Trophoblast cell (in vitro differentiated cells and primary cell): ENCODE measurements around the gene KIF6.

ENCODE experiments used
- DNase-seq, 2 donors: peaks; one replicate each; pipeline ENCODE4 v3.0.0-alpha.2; 2016
- H2AFZ ChIP-seq: 2 replicates; pipeline ENCODE4 v1.6.1; 2013; ENCODE audit warnings: low read length, moderate library complexity, mild to moderate bottlenecking; ENCODE audit not compliant: insufficient read depth, poor library complexity
- H2AK5ac ChIP-seq: 2 replicates; pipeline ENCODE4 v1.6.1; 2013; ENCODE audit warnings: mild to moderate bottlenecking, low read length
- H2BK120ac ChIP-seq: 2 replicates; pipeline ENCODE4 v1.6.1; 2013; ENCODE audit warnings: low read length, mild to moderate bottlenecking, moderate library complexity; ENCODE audit not compliant: insufficient read depth, poor library complexity
- H2BK12ac ChIP-seq: 2 replicates; pipeline ENCODE4 v1.6.1; 2013; ENCODE audit warnings: mild to moderate bottlenecking, low read length, moderate library complexity
- H2BK5ac ChIP-seq: 2 replicates; pipeline ENCODE4 v1.6.1; 2013; ENCODE audit warnings: low read length, low read depth, moderate library complexity, mild to moderate bottlenecking; ENCODE audit not compliant: poor library complexity
- H3K14ac ChIP-seq: 2 replicates; pipeline ENCODE4 v1.6.1; 2013; ENCODE audit warnings: mild to moderate bottlenecking, low read length
- H3K18ac ChIP-seq: 2 replicates; pipeline ENCODE4 v1.6.1; 2013; ENCODE audit warnings: mild to moderate bottlenecking, low read length
- H3K23ac ChIP-seq: 2 replicates; pipeline ENCODE4 v1.6.1; 2013; ENCODE audit warnings: low read length
- H3K27ac ChIP-seq: 2 replicates; pipeline ENCODE4 v1.5.1; 2013; ENCODE audit warnings: low read depth, mild to moderate bottlenecking, inconsistent platforms, low read length, moderate library complexity
- H3K27me3 ChIP-seq: 2 replicates; pipeline ENCODE4 v1.6.1; 2013; ENCODE audit warnings: inconsistent platforms, mild to moderate bottlenecking, low read length, moderate library complexity; ENCODE audit not compliant: insufficient read depth
- H3K36me3 ChIP-seq, 2 experiments: 1 replicate in 1 of 2; 2 replicates in 1 of 2; pipeline ENCODE4 v1.6.1; 2013; ENCODE audit warnings: low read length in 2 of 2, mild to moderate bottlenecking in 2 of 2, moderate library complexity in 1 of 2; ENCODE audit not compliant: insufficient read depth in 2 of 2, control insufficient read depth in 1 of 2
- H3K4ac ChIP-seq: 2 replicates; pipeline ENCODE4 v1.6.1; 2013; ENCODE audit warnings: low read depth, mild to moderate bottlenecking, low read length, moderate library complexity
- H3K4me1 ChIP-seq, 2 experiments: 1 replicate in 1 of 2; 2 replicates in 1 of 2; pipeline ENCODE4 v1.6.1; 2013; ENCODE audit warnings: low read length in 2 of 2, mild to moderate bottlenecking in 2 of 2, moderate library complexity in 1 of 2; ENCODE audit not compliant: insufficient read depth in 2 of 2, control insufficient read depth in 1 of 2
- H3K4me2 ChIP-seq: 2 replicates; pipeline ENCODE4 v1.6.1; 2013; ENCODE audit warnings: inconsistent platforms, mild to moderate bottlenecking, low read length, moderate library complexity
- H3K4me3 ChIP-seq: 2 replicates; pipeline ENCODE4 v1.5.1; 2013; ENCODE audit warnings: mild to moderate bottlenecking, low read depth, low read length, inconsistent platforms
- H3K79me1 ChIP-seq: one replicate; pipeline ENCODE4 v1.6.1; 2013; ENCODE audit warnings: low read length
- H3K79me2 ChIP-seq: 2 replicates; pipeline ENCODE4 v1.6.1; 2013; ENCODE audit warnings: low read length, mild to moderate bottlenecking; ENCODE audit not compliant: control insufficient read depth, insufficient read depth, poor library complexity
- H3K9ac ChIP-seq: 2 replicates; pipeline ENCODE4 v1.6.1; 2013; ENCODE audit warnings: mild to moderate bottlenecking, low read length
- H3K9me3 ChIP-seq: 2 replicates; pipeline ENCODE4 v1.6.1; 2013; ENCODE audit warnings: low read depth, mild to moderate bottlenecking, control low read depth, inconsistent platforms, low read length; ENCODE audit not compliant: insufficient read depth
- H4K12ac ChIP-seq: 2 replicates; pipeline ENCODE4 v1.6.1; 2013; ENCODE audit warnings: low read depth, mild to moderate bottlenecking, low read length, moderate library complexity
- H4K8ac ChIP-seq: 2 replicates; pipeline ENCODE4 v1.6.1; 2013; ENCODE audit warnings: low read depth, mild to moderate bottlenecking, low read length, moderate library complexity
- H4K91ac ChIP-seq: one replicate; pipeline ENCODE4 v1.6.1; 2013; ENCODE audit warnings: low read depth, mild to moderate bottlenecking, low read length, moderate library complexity
- WGBS: extraction: QIAGEN DNeasy Blood & Tissue Kit; methylation state at CpG from one replicate; pipeline ENCODE4 v1.1.7; 2013; ENCODE audit warnings: missing lambda C conversion rate; ENCODE audit not compliant: insufficient read length, insufficient coverage; ENCODE audit errors: extremely low coverage; 5-methylcytosine and 5-hydroxymethylcytosine counted together

The KIF6 gene

DNA sequence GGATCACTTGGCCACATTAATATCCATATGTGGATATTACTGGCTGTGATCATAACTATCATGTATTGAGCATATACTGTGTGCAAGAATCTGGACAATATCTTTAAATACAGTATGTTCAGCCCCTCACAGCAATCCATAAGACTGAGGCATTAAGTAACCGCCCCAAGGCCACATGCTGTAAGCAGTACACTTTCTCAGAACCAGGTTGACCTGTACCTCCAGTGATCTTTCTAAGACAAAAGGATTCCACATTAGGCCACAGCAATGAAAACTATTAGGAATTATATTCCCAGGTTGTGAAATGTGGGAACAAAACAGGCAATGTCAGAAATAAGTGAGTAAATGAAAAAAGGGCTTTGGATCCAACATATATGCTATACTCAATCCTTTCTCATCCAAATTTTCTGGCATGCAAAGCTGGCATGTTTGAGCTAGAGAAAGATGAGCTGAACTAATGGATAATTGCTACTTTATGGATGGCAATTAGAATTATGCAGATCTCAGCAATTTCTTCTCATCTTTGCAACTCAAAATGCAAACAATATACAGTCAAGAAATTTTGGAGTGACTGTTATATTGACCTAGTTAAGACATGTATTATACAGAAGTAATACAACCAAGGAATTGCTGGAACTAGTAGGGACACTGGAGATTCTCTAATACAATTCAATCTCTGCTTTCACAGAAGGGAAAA is 86.9 kb downstream of the KIF6 start:
- H3K4me2 ChIP-seq, result no peak overlapping the region
- H4K91ac ChIP-seq, result no peak overlapping the region
- H3K23ac ChIP-seq, result no peak overlapping the region
- no peaks in the 10 kb centered on the region for H3K9me3 ChIP-seq
- no peak overlapping the region for H4K8ac ChIP-seq
- no peak overlapping the region for H2BK12ac ChIP-seq
- H2BK120ac ChIP-seq, result no peak overlapping the region
- DNase-seq, result peak; percentile 62 to 73
- H3K4ac ChIP-seq, result no peak overlapping the region
- H3K4me1 ChIP-seq, result no peaks in the 10 kb centered on the region
- H2AFZ ChIP-seq, result no peak overlapping the region
- H2AK5ac ChIP-seq, result no peak overlapping the region
- H2BK5ac ChIP-seq, result no peak overlapping the region
- H3K27me3 ChIP-seq, result no peaks in the 10 kb centered on the region
- H3K27ac ChIP-seq, result no peak overlapping the region
- H3K18ac ChIP-seq, result no peak overlapping the region
- H3K9ac ChIP-seq, result no peak overlapping the region
- no peaks in the 10 kb centered on the region for H3K79me2 ChIP-seq
- no peak overlapping the region for H3K14ac ChIP-seq
- no peaks in the 10 kb centered on the region for H3K36me3 ChIP-seq
- no peaks in the 10 kb centered on the region for H3K79me1 ChIP-seq
- no CpG with 5 or more reads among the region's 1 CpG for WGBS
- no peak overlapping the region for H3K4me3 ChIP-seq
- no peak overlapping the region for H4K12ac ChIP-seq

DNA sequence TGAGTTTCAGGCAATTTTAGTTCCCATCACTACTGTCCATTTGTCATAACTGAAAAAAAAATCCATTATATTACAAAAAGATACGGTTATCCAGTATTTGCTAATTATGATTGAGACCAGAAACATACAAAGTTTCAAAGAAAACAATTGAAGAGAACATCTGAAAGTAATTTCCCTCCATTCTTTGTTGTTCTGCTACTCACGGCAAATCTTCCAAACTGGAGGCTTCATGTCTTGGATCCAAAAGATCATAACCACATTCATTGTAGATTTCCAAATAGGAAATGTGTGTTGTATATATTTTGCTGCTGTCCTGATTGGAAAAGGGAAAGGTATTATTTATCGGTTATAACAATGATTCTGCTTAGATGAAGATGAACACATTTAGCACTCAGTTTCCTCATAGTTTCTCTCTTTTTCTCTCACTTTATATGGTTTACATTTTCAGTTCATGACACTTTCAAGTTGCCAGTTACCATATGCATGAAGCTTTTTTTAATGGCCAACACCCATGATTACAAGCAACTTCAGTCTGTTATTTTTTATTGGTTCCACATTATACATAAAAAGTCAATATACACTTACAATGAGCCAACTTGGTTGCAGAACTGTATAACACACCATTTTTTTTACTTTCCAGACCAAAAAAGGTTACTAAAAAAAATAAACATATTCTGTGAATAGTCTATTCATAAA is 90.4 kb downstream of the KIF6 start:
- Histone ChIP-seq H4K12ac (no peak overlapping the region), H3K18ac (no peak overlapping the region), H4K91ac (no peak overlapping the region), H3K27me3 (no peaks in the 10 kb centered on the region), H2AK5ac (no peak overlapping the region), H3K23ac (no peak overlapping the region), H3K79me2 (no peaks in the 10 kb centered on the region), H2BK5ac (no peak overlapping the region), H2BK12ac (no peak overlapping the region), H3K4me3 (no peak overlapping the region), H3K79me1 (no peaks in the 10 kb centered on the region), H4K8ac (no peak overlapping the region), H3K14ac (no peak overlapping the region), H3K4me1 (no peaks in the 10 kb centered on the region), H3K9me3 (no peaks in the 10 kb centered on the region), H2BK120ac (no peak overlapping the region), H3K4ac (no peak overlapping the region), H2AFZ (no peak overlapping the region), H3K4me2 (no peak overlapping the region), H3K9ac (no peak overlapping the region), H3K27ac (no peak overlapping the region), H3K36me3 (no peaks in the 10 kb centered on the region)
- DNase-seq, result no peak
- no CpG with 5 or more reads among the region's 3 CpGs for WGBS

DNA sequence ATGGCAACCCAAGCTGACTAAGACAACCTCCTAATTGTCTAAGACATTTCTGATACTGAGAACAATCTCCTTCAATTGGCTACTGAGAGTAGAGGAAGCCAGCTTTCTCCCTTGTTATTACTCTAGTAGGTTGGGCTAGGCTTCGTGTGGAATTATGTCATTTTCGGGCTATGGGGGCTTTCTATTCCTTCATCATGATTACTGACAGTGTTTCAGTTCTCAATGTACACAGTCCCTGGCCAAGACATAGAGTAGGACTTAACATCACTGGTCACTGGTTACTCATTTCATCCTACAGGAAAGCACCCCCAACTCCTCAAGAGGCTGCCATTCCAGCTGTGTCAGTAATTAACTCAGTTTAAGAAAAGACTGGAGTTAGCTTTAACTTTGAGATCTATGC is 100.0 kb downstream of the KIF6 start:
- no peak overlapping the region for H4K91ac ChIP-seq
- no peak overlapping the region for H3K14ac ChIP-seq
- H3K27me3 ChIP-seq, result no peaks in the 10 kb centered on the region
- no peak overlapping the region for H3K4ac ChIP-seq
- H3K79me1 ChIP-seq, result no peaks in the 10 kb centered on the region
- no CpG with 5 or more reads among the region's 2 CpGs for WGBS
- H2BK120ac ChIP-seq, result no peak overlapping the region
- H3K9ac ChIP-seq, result no peak overlapping the region
- H3K4me2 ChIP-seq, result no peak overlapping the region
- no peak overlapping the region for H4K12ac ChIP-seq
- H2BK5ac ChIP-seq, result no peak overlapping the region
- no peak overlapping the region for H4K8ac ChIP-seq
- no peak overlapping the region for H3K27ac ChIP-seq
- no peak overlapping the region for H3K18ac ChIP-seq
- no peaks in the 10 kb centered on the region for H3K79me2 ChIP-seq
- DNase-seq, result no peak
- no peak overlapping the region for H3K4me3 ChIP-seq
- no peak overlapping the region for H3K23ac ChIP-seq
- H2BK12ac ChIP-seq, result no peak overlapping the region
- H2AK5ac ChIP-seq, result no peak overlapping the region
- no peaks in the 10 kb centered on the region for H3K9me3 ChIP-seq
- H3K36me3 ChIP-seq, result no peaks in the 10 kb centered on the region
- no peaks in the 10 kb centered on the region for H3K4me1 ChIP-seq
- no peak overlapping the region for H2AFZ ChIP-seq

DNA sequence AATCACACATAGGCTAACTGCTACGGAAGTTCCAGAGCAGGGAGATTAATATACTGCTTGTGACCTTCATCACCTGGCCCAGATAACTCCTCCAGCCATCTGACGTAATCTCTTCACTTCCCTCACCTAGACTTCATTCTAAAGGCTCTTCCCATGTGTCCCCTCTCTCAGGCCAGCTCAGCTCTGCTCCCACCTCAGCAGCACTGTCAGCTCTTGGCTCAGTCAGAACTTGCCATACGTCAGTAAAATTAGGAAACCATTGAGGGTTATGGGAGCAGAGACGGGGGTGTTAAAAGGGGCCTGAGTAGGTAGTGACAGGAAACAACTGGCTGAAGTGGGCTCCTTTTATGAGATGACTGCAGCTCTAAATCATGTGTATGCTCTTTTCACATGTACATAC is 101.5 kb downstream of the KIF6 start:
- Histone ChIP-seq H3K79me2 (no peaks in the 10 kb centered on the region), H3K27ac (no peak overlapping the region), H3K23ac (no peak overlapping the region), H2BK120ac (no peak overlapping the region), H2AFZ (no peak overlapping the region), H2BK12ac (no peak overlapping the region), H3K36me3 (no peaks in the 10 kb centered on the region), H3K18ac (no peak overlapping the region), H3K27me3 (no peaks in the 10 kb centered on the region), H3K4me2 (no peak overlapping the region), H4K8ac (no peak overlapping the region), H3K79me1 (no peaks in the 10 kb centered on the region), H4K12ac (no peak overlapping the region), H3K9me3 (no peaks in the 10 kb centered on the region), H3K4me1 (no peaks in the 10 kb centered on the region), H3K4me3 (no peak overlapping the region), H3K14ac (no peak overlapping the region), H2BK5ac (no peak overlapping the region), H2AK5ac (no peak overlapping the region), H3K9ac (no peak overlapping the region), H4K91ac (no peak overlapping the region), H3K4ac (no peak overlapping the region)
- no peak for DNase-seq
- WGBS, result no CpG with 5 or more reads among the region's 4 CpGs
